Measurements from ENCODE around the gene ERBIN.

DNA sequence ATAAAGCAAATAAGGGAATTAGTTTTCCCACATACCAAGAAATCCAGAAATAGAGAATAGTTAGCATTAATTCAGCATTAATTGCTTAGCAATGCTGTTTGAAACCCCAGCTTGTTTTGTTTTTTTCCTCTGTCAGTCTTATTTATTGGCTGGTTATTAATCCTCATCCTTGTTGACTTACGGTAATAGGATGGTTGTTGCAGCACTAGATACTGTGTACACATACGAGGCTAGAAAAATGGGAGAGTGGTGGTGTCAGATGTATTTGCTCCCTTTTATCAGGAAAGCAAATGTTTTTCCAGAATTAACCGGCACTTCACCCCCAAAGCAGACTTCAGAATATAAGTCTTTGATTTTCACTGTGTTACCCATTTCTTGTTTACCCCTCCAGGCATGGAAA, 60.4 kb downstream of the ERBIN start:
- TF ChIP-seq EP300 (IDR thresholded peaks at IDR 0.05; ENCODE audit: low read depth) = no peak
- TF ChIP-seq, protein P1, sequence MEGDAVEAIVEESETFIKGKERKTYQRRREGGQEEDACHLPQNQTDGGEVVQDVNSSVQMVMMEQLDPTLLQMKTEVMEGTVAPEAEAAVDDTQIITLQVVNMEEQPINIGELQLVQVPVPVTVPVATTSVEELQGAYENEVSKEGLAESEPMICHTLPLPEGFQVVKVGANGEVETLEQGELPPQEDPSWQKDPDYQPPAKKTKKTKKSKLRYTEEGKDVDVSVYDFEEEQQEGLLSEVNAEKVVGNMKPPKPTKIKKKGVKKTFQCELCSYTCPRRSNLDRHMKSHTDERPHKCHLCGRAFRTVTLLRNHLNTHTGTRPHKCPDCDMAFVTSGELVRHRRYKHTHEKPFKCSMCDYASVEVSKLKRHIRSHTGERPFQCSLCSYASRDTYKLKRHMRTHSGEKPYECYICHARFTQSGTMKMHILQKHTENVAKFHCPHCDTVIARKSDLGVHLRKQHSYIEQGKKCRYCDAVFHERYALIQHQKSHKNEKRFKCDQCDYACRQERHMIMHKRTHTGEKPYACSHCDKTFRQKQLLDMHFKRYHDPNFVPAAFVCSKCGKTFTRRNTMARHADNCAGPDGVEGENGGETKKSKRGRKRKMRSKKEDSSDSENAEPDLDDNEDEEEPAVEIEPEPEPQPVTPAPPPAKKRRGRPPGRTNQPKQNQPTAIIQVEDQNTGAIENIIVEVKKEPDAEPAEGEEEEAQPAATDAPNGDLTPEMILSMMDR (IDR thresholded peaks at IDR 0.05) = no peak
